KOPT-K1 (cell line): Measurements from ENCODE around the gene NTF3.

ENCODE experiments used
- H3K27ac ChIP-seq: fragments of 200-600 bp; sonication (generic); 2 replicates; pipeline ENCODE4 v1.5.1; 2016; ENCODE audit warnings: antibody characterized with exemption, mild to moderate bottlenecking, low read depth, low read length; ENCODE audit not compliant: poor library complexity, severe bottlenecking
- H3K36me3 ChIP-seq: fragments of 200-600 bp; sonication (generic); 2 replicates; pipeline ENCODE4 v1.5.1; 2017; ENCODE audit warnings: antibody characterized with exemption, mild to moderate bottlenecking, low read length, moderate library complexity; ENCODE audit not compliant: insufficient read depth
- H3K9me3 ChIP-seq: fragments of 200-600 bp; sonication (generic); 2 replicates; pipeline ENCODE4 v1.5.1; 2017; ENCODE audit warnings: antibody characterized with exemption, low read length, mild to moderate bottlenecking; ENCODE audit not compliant: insufficient read depth, poor library complexity, severe bottlenecking

NTF3 gene

GRCh38 chr12:5439788-5440300 lies 7.9 kb downstream of the NTF3 start:
- H3K36me3 ChIP-seq = no peaks in the 10 kb centered on the region
- no peak overlapping the region for H3K27ac ChIP-seq
- H3K9me3 ChIP-seq = no peaks in the 10 kb centered on the region

GRCh38 chr12:5440978-5441377 lies 9.1 kb downstream of the NTF3 start:
- Histone ChIP-seq H3K9me3 (no peaks in the 10 kb centered on the region), H3K36me3 (no peaks in the 10 kb centered on the region), H3K27ac (no peak overlapping the region)

- H3K36me3 ChIP-seq = no peaks in the 10 kb centered on the region
- no peaks in the 10 kb centered on the region for H3K9me3 ChIP-seq
- no peak overlapping the region for H3K27ac ChIP-seq
Observed at GRCh38 chr12:5441497-5442236, 9.8 kb downstream of the NTF3 start.

- Histone ChIP-seq H3K36me3 (no peaks in the 10 kb centered on the region), H3K27ac (no peak overlapping the region), H3K9me3 (no peaks in the 10 kb centered on the region)
Observed at GRCh38 chr12:5442251-5443006, 10.5 kb downstream of the NTF3 start.

GRCh38 chr12:5444520-5444919 lies 12.6 kb downstream of the NTF3 start:
- Histone ChIP-seq H3K36me3 (no peaks in the 10 kb centered on the region), H3K27ac (no peak overlapping the region), H3K9me3 (no peaks in the 10 kb centered on the region)

GRCh38 chr12:5447320-5447719 lies 15.4 kb downstream of the NTF3 start:
- Histone ChIP-seq H3K36me3 (no peaks in the 10 kb centered on the region), H3K27ac (no peak overlapping the region)

GRCh38 chr12:5451251-5451650 lies 19.3 kb downstream of the NTF3 start:
- no peak overlapping the region for H3K27ac ChIP-seq
- H3K36me3 ChIP-seq = no peaks in the 10 kb centered on the region
- no peaks in the 10 kb centered on the region for H3K9me3 ChIP-seq

More at GRCh38 chr12:5447320-5447719, 15.4 kb downstream of the NTF3 start:
- no peaks in the 10 kb centered on the region for H3K9me3 ChIP-seq

- Histone ChIP-seq H3K36me3 (no peaks in the 10 kb centered on the region), H3K27ac (no peak overlapping the region), H3K9me3 (no peaks in the 10 kb centered on the region)
Observed at GRCh38 chr12:5452569-5452968, 20.7 kb downstream of the NTF3 start.

GRCh38 chr12:5453466-5453865 lies 21.6 kb downstream of the NTF3 start:
- Histone ChIP-seq H3K36me3 (no peaks in the 10 kb centered on the region), H3K27ac (no peak overlapping the region), H3K9me3 (no peaks in the 10 kb centered on the region)

- Histone ChIP-seq H3K27ac (no peak overlapping the region), H3K9me3 (no peaks in the 10 kb centered on the region), H3K36me3 (no peaks in the 10 kb centered on the region)
Observed at GRCh38 chr12:5455045-5455444, 23.1 kb downstream of the NTF3 start.

GRCh38 chr12:5456030-5456429 lies 24.1 kb downstream of the NTF3 start:
- no peak overlapping the region for H3K27ac ChIP-seq
- no peaks in the 10 kb centered on the region for H3K36me3 ChIP-seq
- no peaks in the 10 kb centered on the region for H3K9me3 ChIP-seq

- Histone ChIP-seq H3K27ac (no peak overlapping the region), H3K36me3 (no peaks in the 10 kb centered on the region), H3K9me3 (no peaks in the 10 kb centered on the region)
Observed at GRCh38 chr12:5456906-5457305, 25.0 kb downstream of the NTF3 start.

GRCh38 chr12:5458229-5459050 lies 26.5 kb downstream of the NTF3 start:
- Histone ChIP-seq H3K27ac (no peak overlapping the region), H3K9me3 (no peaks in the 10 kb centered on the region), H3K36me3 (no peaks in the 10 kb centered on the region)

GRCh38 chr12:5459051-5459782 lies 27.3 kb downstream of the NTF3 start:
- H3K36me3 ChIP-seq = no peaks in the 10 kb centered on the region
- no peak overlapping the region for H3K27ac ChIP-seq
- H3K9me3 ChIP-seq = no peaks in the 10 kb centered on the region
